Ishikawa (cell line): ENCODE data around the gene APOL2.

ENCODE experiments used
- CEBPB ChIP-seq: IDR thresholded peaks from 2 replicates; pipeline ENCODE4 v1.6.1; 2012
- CREB1 ChIP-seq: IDR thresholded peaks from 2 replicates; pipeline ENCODE4 v1.6.1; 2012; ENCODE audit warnings: low read depth
- EGR1 ChIP-seq: IDR thresholded peaks from 2 replicates; pipeline ENCODE4 v1.6.1; 2012
- EP300 ChIP-seq: IDR thresholded peaks from 2 replicates; pipeline ENCODE4 v1.6.1; 2012; ENCODE audit warnings: borderline replicate concordance
- FOXM1 ChIP-seq: IDR thresholded peaks from 2 replicates; pipeline ENCODE4 v1.6.1; 2012; ENCODE audit warnings: low read depth, borderline replicate concordance
- MAX ChIP-seq: IDR thresholded peaks from 2 replicates; pipeline ENCODE4 v1.6.1; 2012
- NFIC ChIP-seq: IDR thresholded peaks from 2 replicates; pipeline ENCODE4 v1.6.1; 2012
- RAD21 ChIP-seq: IDR thresholded peaks from 2 replicates; pipeline ENCODE4 v1.6.1; 2012; ENCODE audit warnings: low read depth
- TAF1 ChIP-seq: IDR thresholded peaks from 2 replicates; pipeline ENCODE4 v1.6.1; 2012; ENCODE audit warnings: low read depth, mild to moderate bottlenecking
- TCF12 ChIP-seq: IDR thresholded peaks from 2 replicates; pipeline ENCODE4 v1.6.1; 2012; ENCODE audit warnings: low read depth
- TEAD4 ChIP-seq: IDR thresholded peaks from 2 replicates; pipeline ENCODE4 v1.6.1; 2012
- USF1 ChIP-seq: IDR thresholded peaks from 2 replicates; pipeline ENCODE4 v1.6.1; 2012
- YY1 ChIP-seq: IDR thresholded peaks from 2 replicates; pipeline ENCODE4 v1.6.1; 2012; ENCODE audit warnings: low read depth
- ZBTB7A ChIP-seq: IDR thresholded peaks from 2 replicates; pipeline ENCODE4 v1.6.1; 2012; ENCODE audit warnings: low read depth
- TF ChIP-seq, protein P1 (sequence below): IDR thresholded peaks from 2 replicates; pipeline ENCODE4 v1.6.1; 2012; ENCODE audit warnings: low read depth, mild to moderate bottlenecking

APOL2 gene

GRCh38 chr22:36193171-36193570 is 46.2 kb downstream of the APOL2 start:
- TF ChIP-seq, protein P1, sequence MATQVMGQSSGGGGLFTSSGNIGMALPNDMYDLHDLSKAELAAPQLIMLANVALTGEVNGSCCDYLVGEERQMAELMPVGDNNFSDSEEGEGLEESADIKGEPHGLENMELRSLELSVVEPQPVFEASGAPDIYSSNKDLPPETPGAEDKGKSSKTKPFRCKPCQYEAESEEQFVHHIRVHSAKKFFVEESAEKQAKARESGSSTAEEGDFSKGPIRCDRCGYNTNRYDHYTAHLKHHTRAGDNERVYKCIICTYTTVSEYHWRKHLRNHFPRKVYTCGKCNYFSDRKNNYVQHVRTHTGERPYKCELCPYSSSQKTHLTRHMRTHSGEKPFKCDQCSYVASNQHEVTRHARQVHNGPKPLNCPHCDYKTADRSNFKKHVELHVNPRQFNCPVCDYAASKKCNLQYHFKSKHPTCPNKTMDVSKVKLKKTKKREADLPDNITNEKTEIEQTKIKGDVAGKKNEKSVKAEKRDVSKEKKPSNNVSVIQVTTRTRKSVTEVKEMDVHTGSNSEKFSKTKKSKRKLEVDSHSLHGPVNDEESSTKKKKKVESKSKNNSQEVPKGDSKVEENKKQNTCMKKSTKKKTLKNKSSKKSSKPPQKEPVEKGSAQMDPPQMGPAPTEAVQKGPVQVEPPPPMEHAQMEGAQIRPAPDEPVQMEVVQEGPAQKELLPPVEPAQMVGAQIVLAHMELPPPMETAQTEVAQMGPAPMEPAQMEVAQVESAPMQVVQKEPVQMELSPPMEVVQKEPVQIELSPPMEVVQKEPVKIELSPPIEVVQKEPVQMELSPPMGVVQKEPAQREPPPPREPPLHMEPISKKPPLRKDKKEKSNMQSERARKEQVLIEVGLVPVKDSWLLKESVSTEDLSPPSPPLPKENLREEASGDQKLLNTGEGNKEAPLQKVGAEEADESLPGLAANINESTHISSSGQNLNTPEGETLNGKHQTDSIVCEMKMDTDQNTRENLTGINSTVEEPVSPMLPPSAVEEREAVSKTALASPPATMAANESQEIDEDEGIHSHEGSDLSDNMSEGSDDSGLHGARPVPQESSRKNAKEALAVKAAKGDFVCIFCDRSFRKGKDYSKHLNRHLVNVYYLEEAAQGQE = no peak
- TF ChIP-seq ZBTB7A = no peak

DNA sequence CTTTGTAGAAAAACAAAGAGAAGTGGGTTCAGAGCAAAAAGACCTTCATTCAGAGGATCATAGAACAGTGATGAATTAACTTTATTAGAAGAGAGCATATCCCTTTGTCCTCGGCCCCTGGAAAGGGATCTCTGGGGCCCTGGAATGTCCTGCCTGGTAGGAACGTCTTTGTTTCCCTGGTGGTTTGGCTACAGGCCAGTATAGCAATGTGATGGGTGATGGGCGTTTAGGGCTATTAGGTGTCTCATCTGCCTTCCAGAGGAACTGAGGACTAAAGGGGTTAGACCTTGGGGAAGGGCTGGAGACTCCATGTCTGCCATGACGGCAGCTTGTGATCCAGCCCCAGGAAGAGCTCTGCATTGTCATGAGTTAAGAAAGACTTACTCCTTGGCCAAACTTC is 46.8 kb downstream of the APOL2 start:
- no peak for TF ChIP-seq CEBPB
- TF ChIP-seq NFIC = 0 out of 2 replicates have a peak, but pooled peaks have one; percentile 22

- TF ChIP-seq, protein P1 = no peak
- TF ChIP-seq ZBTB7A (no peak), USF1 (no peak)
Observed at GRCh38 chr22:36191106-36191836, 48.1 kb downstream of the APOL2 start.

DNA sequence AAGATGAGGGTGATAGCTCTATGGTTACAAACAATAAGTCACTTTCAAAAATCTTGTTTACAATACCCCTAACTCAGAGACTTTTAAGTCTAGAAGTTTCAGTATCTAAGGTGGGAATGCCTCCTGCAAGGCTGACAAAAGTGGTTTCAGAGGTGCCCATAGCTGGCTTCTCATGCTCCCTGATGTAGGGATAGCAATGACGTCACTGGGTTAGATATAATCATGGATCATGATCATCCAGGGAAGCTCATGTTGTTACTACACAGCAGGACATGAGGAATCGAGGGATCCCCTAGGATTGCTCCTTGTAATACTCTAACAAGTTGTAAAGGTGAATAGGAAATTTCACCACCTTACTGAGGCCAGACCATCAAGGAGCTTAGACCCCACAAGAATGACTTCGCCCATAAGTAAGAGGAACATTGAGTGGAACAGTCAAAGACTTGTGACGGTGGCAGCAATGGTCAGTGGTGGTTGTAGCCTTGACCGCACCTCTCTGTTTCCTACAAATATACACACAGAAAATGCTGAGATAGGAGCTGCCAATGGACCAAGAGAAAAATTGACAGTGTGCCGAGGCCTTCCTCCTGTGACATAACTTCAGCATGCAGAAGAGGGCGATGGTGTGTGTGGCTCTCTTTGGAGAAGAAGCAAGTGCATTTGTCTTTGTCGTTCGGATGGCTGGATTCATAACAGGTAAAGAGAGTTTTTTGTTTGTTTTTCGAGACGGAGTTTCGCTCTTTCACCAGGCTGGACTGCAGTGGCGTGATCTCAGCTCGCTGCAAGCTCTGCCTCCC is 53.3 kb downstream of the APOL2 start:
- TF ChIP-seq USF1 = no peak
- TF ChIP-seq MAX = no peak
- no peak for TF ChIP-seq TCF12
- TF ChIP-seq ZBTB7A = no peak
- TF ChIP-seq, protein P1 = no peak
- peak; percentile 65 for TF ChIP-seq NFIC
- peak; percentile 22; the same call in 1 of the 2 replicates for TF ChIP-seq RAD21

DNA sequence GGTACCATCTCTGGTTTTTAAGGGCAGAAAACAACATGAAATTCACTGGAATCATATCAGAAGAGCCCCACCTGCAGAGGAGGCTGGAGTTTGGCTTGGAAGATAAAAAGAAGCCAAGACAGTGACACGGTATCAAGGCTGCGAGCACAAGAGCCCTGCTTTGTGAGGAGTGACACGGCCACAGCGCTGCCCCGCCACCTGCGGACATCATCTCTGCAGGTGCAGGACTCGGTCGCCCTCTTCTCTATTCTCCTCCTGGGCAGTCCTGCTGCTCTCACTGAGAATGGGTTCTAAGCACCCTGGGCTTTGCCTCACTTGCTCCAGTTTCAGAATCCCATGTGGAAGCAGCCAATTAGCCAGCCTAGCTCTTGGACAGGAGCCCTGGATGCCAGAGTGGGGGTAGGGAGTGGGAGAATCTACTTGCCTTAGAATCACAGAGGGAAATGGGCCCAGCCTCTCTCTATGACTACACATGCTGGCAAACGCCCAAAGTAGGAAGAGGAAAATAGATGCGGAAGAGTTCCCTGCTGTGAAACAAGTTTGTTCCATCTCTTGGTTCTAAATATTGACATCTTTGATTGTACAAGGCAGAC is 54.8 kb downstream of the APOL2 start:
- TF ChIP-seq TCF12 (no peak), ZBTB7A (no peak), NFIC (no peak), RAD21 (no peak), FOXM1 (no peak), EP300 (no peak), USF1 (no peak), EGR1 (no peak), TAF1 (no peak), CREB1 (no peak), CEBPB (no peak), TEAD4 (no peak), MAX (no peak), YY1 (no peak)
- TF ChIP-seq, protein P1 = no peak
